GM19023 (cell line): ENCODE data around the gene NEUROG1.

Source experiments
- ATAC-seq: cut with Tn5 transposase; IDR thresholded peaks from one replicate; pipeline ENCODE4 v1.9.1; 2021; ENCODE audit warnings: mild to moderate bottlenecking, moderate library complexity; ENCODE audit not compliant: unreplicated experiment

The NEUROG1 gene

GRCh38 chr5:135565266-135565665 is 29.5 kb upstream of the NEUROG1 start:
- no peak for ATAC-seq

DNA sequence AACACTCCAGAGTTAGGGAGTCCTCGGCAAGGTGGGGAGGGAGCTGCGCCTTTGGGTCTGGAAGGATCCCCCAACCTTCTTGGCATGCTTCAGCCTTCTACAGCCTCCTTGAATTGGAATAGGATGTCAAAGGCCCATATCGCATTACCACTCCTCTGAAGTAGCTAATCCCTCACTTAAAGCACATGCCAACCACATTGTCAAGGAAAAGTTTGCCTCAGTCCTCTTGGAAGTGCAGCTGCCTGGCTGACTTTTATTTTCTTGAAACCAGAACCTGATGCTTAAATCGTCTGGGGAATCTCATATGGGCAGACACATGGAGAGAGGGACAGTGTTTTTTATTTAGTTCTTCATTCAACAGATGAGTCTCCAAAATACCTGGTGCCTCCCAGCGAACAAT is 28.6 kb upstream of the NEUROG1 start:
- no peak for ATAC-seq

DNA sequence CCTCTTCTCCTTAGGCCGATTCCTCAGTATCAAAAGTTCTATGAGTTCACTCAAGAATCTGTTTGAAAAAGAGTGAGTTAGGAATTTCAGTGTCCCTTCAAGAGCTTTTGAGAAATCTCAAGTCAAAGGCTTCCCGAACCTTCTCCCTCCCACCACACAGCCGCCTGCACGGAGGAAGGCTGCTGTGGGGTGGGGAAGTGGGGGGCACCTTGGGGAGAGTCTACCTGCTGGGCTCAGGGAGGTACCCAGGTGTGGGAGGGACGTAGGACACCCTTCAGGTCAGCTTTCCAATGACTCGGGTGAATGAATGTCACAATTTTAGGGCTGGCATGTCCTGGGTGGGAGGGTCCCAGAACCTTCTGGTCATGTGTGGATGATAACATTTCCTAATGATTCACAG is 25.5 kb upstream of the NEUROG1 start:
- ATAC-seq, result no peak

GRCh38 chr5:135560858-135561257 is 25.1 kb upstream of the NEUROG1 start:
- peak; percentile 95 for ATAC-seq

DNA sequence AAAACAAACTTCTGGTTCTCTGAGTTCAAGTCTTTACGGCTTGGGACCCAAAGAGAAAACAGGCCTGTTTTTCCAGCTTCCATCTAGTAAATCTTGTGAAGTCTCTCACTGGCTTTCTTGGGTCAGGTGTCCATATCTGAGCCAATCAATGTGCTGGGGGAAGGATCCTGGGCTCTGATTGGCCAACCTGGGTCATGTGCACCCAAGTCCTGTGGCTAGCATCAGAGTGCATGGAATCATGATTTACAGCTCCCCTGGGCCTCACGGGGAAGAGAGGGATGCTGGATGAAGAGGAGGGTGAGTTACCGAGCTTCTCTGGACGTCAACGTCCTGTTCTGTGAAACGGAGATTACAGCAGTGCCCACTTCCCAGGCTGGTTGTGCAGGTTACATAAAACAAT is 23.6 kb upstream of the NEUROG1 start:
- no peak for ATAC-seq

DNA sequence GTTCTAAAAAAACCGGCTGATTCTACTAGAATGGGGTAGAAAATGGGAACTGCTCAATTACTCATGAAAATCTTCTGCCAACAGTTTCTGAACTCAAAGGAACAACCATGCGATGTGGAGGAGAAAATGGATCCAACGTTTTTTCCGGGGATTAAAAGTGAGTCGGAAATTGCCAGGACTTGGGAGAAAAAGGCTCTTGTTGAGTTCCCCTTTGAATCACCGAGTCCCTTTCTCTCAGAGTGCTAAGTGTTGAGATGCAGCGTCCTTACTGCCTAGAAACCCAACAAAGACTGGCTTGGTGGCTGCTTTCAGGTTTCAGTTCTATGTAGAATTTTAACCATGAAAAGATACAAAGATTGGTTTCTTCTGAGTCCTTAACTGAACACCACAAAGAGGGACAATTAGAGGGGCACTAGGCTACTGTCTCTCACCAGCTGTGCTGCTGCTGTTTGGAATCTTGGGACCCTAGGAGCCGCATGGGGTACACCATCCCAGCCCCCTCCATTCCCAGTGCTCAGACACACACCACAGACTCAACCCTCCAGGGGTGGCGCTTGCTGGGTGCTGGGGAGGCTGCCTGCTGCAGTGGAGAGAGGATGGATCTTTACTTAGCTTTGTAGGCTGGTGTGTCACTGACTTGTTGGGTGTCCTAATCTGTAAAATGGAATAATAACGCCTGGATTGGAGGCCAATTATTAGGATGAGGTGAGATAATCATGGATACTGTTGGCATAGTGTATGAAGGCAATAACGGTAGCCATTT is 21.5 kb upstream of the NEUROG1 start:
- ATAC-seq, result no peak

DNA sequence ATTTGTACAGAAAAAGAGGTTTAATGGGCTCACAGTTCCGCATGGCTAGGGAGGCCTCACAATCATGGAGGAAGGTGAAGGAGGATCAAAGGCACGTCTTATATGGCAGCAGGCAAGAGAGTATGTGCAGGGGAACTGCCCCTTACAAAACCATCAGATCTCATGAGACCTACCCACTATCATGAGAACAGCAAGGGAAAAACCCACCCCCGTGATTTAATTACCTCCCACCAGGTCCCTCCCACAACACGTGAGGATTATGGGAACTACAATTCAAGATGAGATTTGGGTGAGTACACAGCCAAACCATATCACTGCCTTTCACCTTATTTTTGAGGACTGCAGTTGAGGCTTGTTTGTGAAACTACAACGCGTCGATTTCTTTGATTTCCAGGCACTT is 20.9 kb upstream of the NEUROG1 start:
- no peak for ATAC-seq

GRCh38 chr5:135555530-135555929 is 19.8 kb upstream of the NEUROG1 start:
- no peak for ATAC-seq

- no peak for ATAC-seq
These were observed 18.1 kb upstream of the NEUROG1 start for GRCh38 chr5:135553688-135554462.

DNA sequence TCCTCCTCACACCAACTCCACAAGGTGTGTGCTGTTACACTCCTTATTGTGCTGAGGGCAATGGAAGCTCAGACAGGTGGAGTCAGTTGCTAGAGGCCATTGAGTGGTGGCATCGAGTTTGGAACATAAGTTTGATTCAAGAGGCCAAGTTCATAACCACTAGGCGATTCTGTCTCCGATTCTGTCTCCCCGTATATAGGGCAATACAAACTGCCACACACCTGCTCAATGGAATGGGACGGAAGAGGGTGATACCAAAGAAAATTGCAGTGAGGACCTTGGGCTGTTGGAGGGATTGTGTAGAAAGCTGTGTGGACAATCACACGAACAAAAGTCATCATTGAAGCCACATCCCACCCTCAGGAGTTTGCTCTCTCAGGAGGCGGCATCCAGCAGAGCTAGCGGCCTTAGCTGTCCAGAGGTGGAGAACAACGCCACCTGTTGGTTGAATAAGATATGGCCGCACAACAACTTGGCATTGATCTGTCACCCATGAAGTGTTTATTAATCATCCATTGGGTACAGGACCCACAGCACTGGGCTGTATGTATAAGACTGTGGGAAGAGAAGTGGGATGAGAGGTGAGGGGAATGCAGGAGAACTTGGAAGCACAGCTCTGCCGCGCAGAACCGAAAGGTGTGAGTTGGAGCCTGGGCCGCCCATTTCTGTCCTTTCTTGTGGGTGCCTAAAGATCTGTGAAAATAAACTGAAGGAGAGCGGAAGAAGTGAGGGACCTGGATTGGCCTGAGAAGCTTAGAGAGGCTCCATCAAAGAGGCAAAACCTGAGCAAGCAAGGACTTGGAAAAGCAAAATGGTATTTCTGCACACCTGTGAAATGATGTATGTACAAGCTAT is 16.1 kb upstream of the NEUROG1 start:
- ATAC-seq, result peak; percentile 67

DNA sequence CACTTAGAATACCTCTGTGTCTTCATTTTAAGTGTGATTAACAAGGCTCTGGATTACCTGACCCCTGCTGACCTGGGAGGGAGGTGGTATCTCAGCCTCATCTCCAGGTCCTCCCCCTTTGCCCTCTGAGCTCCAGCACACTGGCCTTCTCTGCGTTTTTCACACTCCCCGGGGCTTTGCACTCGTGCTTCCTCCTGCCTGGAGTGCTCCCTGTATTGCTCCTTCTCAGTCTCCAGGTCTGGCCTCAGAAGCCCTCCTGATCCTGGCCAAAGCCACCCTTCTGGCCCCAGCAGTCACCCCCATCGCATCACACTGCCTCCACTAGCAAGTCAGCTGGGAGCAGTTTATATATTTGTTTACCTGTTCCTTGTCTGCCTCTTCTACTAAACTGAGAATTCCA is 13.6 kb upstream of the NEUROG1 start:
- ATAC-seq, result no peak

- ATAC-seq, result no peak
These were observed 12.0 kb upstream of the NEUROG1 start for GRCh38 chr5:135547590-135548254.

- no peak for ATAC-seq
These were observed 11.1 kb upstream of the NEUROG1 start for GRCh38 chr5:135546912-135547311.

GRCh38 chr5:135546101-135546500 is 10.3 kb upstream of the NEUROG1 start:
- no peak for ATAC-seq

- no peak for ATAC-seq
These were observed 9.3 kb upstream of the NEUROG1 start for GRCh38 chr5:135545099-135545498.

DNA sequence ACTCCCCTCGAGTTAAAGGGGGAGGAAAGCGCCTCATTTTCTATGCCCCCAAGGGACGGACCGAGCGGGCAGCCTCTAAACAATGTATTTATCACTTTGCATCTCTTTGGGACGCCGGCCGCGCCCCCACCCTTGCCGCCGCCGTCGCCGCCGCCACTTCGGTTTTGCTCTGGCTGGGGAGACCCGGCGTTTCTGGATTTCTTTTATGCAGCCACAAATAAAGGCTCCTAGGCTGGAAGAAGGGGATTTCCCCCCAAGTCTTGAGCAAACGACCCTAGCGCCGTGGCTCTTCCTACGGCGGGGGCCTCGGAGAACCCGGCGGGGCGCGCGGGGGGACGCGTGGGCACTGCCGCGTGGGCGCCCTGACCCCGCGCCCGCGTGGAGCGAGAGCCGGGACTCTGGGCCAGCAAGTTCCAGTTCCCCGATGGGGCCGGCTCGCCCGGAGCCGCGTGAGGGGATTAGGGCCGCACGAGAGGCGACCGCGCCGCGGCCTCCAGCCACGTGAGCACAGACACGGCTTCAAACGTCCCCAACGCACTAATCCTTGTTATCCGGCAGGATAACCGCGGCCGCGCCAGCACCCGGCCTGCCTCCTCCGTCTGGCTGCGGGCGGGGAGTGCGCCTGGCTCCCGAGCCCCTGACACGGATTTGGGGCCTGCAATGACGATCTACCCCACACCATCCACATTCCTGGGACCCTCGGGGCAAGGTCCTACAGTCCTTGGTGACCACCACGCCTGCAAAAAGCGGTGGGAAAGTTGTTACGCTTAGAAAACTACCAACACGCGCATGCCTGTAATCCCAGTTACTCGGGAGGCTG is 7.9 kb upstream of the NEUROG1 start:
- ATAC-seq, result no peak

DNA sequence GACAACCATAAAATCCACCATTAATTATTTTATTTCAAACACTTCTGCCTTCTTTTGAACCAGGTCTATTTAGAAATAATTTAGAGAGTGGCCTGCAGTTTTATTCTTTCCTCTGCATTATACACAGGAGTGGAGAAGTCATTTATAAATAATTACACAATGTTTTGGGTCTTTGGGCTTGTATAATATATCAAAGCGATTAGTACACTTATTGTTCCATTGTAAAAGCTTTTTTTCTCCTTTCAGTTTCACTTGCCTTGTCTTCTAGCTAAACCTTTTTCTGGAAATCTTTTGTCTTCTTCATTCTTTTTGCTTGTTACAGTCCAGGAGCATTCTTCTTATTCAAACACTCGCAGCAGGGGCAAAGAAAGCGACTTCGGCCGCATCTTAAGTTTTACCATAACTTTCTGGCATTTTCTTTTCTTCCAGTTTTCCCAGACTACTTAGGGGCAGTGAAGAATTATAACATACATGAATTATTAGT is 7.3 kb upstream of the NEUROG1 start:
- ATAC-seq, result no peak

DNA sequence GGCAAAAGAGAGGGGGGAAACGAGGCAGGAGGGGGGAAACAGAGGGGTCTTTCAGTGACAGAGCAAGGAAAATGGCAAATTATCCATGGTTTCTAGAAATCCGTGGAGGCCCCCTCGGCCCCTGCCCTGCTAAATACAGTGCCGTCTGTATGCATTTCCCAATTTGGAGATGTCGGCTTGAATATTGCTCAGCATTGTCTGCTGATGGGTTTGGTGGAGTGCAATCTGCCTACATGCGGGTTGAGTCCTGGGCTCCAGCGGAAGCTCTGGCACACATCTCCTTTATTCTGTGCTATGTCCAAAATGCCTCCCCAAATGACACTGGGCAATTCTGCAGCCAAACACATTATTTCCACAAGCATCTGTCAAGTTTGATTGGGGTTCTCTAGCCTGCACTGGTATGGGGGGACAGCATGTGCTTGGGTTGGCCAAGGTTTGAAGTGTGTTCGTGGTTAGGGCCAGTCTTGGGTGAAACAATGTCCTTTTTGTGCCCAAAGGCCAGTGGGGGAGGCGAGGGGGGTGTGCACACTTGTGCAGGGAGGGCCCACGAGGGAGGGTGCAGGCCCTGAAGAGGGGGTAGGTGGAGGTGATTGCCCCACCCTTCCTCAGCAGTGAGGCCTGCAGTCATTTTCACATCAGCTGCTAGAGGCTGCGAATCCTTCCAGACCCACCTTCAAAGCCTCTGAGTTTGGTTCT is 6.2 kb upstream of the NEUROG1 start:
- no peak for ATAC-seq

- ATAC-seq, result no peak
These were observed 3.8 kb upstream of the NEUROG1 start for GRCh38 chr5:135539430-135540005.
